GM18909 (cell line): ENCODE data around the gene KLF16.

Source experiments
- ATAC-seq: cut with Tn5 transposase; IDR thresholded peaks from one replicate; pipeline ENCODE4 v1.9.1; 2021; ENCODE audit warnings: mild to moderate bottlenecking; ENCODE audit not compliant: unreplicated experiment, poor library complexity

The KLF16 gene

DNA sequence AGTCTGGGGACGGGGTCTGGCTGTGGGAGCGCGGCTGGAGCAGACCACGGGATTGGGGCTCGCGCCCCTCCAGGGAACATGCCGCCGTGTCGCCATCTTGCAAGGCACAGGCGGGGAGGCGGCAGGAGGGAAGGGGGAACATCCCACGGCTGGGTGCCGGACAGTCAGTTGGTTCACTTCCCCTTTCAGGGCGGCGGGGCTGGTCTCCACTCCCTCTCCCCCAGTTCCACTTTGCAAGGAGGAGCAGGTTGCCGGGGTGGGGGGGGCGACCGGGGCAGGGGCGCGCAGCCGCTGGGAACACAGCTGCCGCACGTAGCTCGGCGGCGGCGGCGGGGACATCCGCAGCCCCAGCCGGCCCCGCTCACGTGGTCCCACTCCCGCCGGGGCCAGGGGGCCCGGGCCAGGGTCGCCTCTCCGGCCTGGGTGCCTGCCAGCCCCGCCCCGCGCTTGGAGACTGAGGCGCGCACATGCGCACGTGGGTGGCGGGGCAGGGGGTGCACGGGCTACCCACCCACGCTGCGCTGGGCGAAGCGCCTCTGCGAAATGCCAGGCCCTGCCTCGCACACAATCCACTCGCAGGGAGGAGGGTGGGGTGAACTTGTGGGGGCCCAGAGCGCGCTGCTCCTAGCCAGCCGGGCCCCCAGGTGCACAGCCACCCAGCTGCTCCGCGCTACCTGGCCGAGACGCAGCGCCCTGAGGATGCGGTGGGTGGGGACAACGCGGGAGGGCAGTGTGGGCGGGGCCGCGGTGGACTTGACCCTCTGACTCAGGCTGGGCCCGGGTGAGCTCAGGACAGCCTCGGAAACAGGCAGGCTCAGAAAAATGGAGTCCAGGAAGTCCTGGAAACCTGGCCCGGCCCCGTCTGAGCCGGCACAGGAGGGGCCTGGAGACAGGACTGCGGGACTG lies 6.4 kb downstream of the KLF16 start:
- ATAC-seq, result peak; percentile 32

DNA sequence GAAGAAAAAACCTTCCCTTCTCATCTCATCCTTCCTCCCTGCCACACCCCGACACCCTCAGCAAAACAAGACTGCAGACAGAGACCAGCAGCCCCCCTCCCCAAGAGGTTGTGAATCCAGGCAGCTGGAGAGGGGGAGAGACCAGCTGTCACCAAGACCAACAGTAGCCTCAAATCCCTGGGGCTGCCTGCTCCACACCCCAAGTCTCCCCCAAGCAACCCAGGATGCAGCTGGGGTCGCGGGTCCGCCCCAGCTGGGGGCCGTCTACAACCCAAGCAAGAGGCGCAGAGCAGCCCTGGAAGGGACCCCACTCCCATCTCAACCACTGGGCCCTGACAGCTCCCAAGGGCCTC lies 7.1 kb downstream of the KLF16 start:
- ATAC-seq, result peak; percentile 2

DNA sequence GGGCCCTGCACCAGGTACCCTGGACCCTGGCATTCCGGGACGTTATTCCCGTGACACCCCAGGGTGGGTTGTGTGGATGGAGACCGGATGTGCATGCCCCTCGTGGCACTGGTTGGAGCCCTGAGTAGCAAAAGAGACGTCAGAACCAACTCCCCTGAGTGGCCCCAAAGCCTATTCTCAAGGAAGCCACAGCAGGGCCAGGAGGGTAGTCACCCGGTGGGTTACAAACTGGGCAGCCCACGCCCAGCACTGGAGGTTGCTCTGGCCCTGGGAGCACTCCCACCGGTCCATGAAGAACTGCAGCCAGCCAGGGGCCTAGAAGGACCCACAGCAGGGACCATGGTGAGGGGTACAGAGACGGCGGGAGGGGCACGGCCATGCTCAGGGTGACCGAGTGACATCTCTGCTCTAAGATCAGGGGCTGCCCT lies 7.5 kb downstream of the KLF16 start:
- no peak for ATAC-seq

DNA sequence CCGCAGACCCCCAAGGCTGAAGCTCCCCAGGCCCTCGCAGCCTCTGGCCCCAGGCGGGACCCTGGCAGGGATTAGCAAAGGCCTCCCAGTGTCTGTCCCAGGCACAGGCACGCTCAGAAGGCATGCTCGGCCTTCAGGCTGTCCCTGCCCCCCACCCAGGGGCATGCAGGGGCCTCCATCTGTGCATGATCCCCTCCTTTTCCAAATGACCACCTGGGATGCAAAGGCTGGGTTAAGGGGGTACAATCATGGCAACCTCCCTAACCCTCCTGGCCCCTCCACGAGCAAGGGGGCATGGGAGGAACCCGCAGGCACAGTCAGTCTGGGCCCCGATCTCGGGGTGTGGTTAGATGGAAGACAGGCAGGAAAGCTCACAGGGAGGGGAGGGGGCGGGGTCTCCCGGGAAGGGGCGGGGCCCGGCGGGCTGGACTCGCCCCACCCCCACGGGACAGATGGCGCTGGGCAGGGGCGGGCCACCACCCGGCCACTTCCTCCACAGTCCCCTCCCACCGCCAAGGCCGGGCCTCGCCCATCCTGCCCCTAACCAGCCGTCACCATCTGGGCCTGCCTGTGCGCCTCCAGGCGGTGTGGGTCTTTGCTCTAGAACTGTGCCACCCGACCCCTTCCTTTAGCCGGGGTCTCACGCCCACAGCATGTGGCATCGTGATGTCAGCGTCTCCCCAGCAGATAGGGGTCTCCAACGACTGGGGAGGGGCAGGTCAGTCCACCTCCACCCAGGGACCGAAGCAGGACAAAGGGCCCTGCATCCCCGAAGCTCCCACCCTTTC lies 8.1 kb downstream of the KLF16 start:
- ATAC-seq, result peak; percentile 52

- ATAC-seq, result no peak
Measured at GRCh38 chr19:1854542-1855039, 8.8 kb downstream of the KLF16 start.

GRCh38 chr19:1854039-1854541 lies 9.3 kb downstream of the KLF16 start:
- ATAC-seq, result no peak

DNA sequence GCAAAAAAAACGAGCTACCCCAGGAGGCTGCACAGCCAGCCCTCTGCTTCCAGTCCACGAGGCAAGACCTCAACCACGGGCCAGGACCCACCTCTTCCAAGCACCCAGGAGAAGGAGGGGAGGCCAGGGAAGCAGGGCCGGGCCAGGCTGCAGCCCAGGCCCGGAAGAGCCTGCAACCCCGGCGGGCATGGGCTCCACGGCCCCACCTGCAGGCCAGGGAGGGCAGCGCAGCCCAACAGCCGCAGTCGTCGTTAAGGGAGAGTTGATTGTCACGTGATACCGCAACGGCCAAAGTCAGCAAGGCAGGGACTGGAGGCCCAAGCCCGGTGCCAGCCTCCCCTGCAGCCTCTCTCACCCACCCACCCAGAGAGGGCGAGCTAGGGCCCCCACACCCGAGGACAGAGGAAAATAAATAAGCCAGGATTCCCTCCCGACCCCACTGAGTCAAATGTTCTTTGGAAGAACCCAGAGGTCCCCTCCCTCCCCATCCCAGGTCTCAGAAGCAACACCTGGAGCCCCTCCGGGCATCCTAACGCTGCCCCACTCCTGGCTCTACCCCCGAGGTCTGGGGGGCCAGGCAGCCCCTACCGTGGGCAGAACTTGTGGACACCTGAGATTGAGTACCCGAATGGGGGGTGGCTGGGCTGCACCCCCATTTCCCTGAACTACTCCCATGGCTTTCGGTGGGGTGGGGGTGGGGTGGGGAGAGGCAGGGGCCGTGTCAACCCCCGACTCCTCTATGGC lies 9.9 kb downstream of the KLF16 start:
- no peak for ATAC-seq

GRCh38 chr19:1852581-1853128 lies 10.7 kb downstream of the KLF16 start:
- ATAC-seq, result no peak

DNA sequence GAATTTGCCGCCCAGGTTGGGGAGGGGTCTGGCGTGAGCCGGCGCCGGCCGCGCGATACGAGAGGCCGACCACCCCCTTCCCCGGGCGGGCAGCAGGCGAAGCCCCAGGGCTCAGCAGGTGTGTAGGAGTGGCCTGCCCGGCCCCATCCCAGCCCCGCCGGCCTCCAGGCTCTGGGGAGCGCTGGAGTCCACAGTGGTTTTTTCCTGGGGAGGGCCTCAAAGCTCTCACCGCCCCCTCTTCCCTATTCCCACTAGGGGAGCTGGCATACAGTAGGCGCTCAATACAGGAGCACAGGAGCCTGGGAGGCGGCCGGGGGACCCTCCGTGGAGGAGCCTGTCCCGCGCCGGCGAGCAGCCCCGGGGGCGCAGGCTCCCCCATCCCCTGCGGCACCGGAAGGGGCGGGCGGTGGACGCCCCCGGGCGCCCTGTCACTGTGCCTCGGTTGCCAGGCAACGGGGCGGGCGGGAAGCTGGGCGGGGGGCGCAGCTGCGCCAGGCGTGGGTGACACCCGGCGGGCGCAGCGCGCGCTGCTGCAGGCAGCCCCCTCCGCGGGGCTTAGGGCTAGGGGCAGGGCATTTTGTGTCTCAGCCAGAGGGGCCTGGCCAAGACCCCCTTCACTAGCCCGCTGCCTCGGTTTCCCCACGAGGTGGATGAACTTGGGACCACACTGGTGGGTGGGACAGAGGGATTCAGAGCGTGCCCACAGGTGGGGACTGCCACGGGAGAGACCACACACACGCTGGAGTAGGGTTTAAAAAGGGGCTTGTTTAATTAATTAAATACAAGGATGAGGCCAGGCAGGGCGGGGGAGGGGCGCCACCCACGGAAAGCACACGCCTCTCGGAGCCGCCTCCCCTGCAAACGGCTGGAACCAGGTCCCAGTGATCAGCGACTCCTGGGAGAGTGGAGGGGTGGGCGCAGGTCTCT lies 11.5 kb downstream of the KLF16 start:
- no peak for ATAC-seq

GRCh38 chr19:1850809-1851653 lies 12.3 kb downstream of the KLF16 start:
- ATAC-seq, result no peak

DNA sequence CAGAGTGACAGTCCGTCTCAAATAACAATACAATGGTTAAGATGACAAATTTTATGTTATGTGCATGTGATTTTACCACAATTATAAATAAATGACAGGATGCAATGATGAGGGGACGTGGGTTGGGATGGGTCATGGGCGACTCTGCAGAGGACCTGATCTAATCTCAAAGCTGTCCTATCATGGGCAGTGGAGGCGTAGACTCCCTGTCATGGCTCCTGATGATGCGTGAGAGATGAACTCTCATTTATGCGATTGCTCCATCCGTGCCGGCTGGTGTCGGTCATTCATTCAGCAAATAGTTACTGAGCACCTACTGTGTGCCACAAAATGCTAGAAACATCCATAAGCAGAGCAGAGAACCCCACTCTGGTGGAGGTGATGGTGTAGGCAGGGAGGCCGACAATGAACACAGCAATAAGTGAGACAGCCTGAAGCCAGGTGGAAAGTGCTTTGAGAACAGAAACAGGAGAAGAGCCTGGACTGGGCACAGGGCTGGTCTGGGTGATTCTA lies 13.4 kb downstream of the KLF16 start:
- ATAC-seq, result no peak

DNA sequence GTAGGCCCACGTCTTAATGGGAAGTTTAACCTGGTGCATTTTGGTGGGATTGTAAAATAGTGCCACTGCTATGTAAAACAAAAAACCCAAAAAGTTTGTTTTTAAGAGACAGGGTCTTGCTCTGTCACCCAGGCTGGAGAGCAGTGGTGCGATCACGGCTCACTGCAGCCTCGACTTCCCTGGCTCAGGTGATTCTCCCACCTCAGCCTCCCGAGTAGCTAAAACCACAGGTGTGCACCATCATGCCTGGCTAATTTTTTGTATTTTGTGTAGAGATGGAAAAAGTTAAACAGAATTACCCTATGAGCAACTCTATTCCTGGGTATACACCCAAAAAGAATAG lies 14.3 kb downstream of the KLF16 start:
- no peak for ATAC-seq

GRCh38 chr19:1848399-1849131 lies 14.8 kb downstream of the KLF16 start, which contains the start of gene REXO1:
TSS of gene REXO1 (minus strand) at chr19:1848483. CDS start at chr19:1848358, 125 bp downstream.
- peak; percentile 75 for ATAC-seq

GRCh38 chr19:1847684-1848398 lies 15.5 kb downstream of the KLF16 start:
- ATAC-seq, result peak; percentile 28

DNA sequence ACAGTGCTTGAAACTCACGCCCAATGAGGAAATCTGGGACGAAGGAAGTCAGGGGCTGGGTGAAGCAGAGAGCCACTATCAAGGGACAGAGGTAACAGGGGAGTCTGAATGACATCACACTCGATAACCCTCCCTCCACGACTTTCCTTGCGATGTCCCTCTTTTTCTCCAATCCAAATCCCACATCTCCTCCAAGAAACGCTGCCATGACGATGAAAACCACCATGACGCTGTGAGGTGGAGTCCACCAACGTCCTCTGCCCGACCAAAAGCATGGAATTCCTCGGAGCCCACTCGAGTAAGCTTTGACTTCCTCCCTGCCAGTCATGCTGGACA lies 16.1 kb downstream of the KLF16 start:
- no peak for ATAC-seq

DNA sequence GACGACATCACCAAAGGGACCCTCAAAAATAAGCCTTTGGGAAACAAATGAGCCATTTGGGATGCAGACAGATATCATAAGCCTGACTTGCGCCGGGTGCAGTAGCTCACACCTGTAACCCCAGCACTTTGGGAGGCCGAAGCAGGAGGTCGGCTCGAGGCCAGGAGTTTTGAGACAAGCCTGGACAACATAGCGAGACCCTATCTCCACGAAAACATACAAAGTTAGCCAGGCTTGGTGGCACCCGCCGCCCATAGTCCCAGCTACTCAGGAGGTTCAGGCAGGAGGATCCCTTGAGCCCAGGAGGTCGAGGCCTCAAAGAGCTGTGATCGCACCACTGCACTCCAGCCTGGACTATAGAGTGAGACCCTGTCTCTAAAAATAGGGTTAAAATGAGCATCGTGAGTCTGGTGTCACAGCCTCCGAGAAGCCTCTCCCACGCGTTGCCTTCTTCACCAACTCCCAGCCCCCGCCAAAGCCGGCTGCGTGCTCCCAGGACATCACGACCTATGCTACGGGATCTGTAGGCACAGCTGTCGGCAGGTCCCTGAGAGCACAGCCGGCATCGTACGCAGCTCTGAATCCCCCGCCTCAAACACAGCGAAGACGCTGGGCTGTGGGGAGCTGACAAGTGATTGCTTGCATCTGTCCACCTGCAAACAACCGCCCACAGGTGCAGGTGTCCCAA lies 16.7 kb downstream of the KLF16 start:
- ATAC-seq, result no peak
